ENCODE results near the gene PPP6R2.
A peak's percentile ranks its signal among the peaks of the same experiment; 100 is the strongest.

Gene PPP6R2

DNA sequence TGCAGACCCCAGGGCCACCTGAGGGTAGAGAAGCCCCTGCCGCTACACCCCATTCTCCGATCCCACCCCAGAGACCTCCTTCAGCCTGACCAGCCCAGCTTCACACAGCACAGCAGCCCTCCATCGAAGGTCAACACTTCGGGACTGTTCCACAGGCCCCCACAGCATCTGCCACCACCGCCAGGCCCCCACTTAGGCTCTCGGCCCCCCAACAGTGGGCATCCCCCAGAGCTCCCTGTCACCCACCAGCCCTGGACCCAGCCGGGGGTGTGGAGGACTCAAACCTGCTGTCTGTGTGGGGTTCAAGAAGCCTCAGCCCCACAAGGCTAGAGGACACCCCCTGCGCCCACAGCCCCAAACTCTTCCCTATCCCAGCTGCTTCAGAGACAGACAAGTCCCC, 125.5 kb downstream of the PPP6R2 start:
- POLR2A ChIA-PET, result interaction anchor here (1.3 kb wide), 1 partner anchor 10 kb away, joined by 3 read pairs; no protein-coding TSS in a partner anchor
- Histone ChIP-seq H3K4me3 (ENCODE audit: low read depth, low read length) (no peak overlapping the region), H3K9me3 (ENCODE audit: control insufficient read depth, insufficient read depth, low read depth, low read length) (no peaks in the 10 kb centered on the region), H3K36me3 (ENCODE audit: control insufficient read depth in 2 of 2, insufficient read depth in 1 of 2, low read length in 2 of 2) (peaks cover 4 to 86% of the 10 kb centered on the region in 2 experiments; a peak in 2 of 3 replicates), H3K4me1 (ENCODE audit: control insufficient read depth, insufficient read depth, low read length) (peaks cover 22% of the 10 kb centered on the region), H3K27ac (ENCODE audit: extremely low read depth, low read depth, low read length) (no peak overlapping the region)
- TF ChIP-seq GLIS1 (tag by site-specific recombination; IDR thresholded peaks at IDR 0.05), result peak; percentile 6; the same call in 1 of the 2 replicates
- TF ChIP-seq ZNF248 (tag by site-specific recombination; IDR thresholded peaks at IDR 0.05), result no peak
- CTCF ChIA-PET, result interaction anchor here (1.1 to 3.3 kb wide), 2 partner anchors 29 to 95 kb away, joined by 3 to 18 read pairs; no protein-coding TSS in a partner anchor

DNA sequence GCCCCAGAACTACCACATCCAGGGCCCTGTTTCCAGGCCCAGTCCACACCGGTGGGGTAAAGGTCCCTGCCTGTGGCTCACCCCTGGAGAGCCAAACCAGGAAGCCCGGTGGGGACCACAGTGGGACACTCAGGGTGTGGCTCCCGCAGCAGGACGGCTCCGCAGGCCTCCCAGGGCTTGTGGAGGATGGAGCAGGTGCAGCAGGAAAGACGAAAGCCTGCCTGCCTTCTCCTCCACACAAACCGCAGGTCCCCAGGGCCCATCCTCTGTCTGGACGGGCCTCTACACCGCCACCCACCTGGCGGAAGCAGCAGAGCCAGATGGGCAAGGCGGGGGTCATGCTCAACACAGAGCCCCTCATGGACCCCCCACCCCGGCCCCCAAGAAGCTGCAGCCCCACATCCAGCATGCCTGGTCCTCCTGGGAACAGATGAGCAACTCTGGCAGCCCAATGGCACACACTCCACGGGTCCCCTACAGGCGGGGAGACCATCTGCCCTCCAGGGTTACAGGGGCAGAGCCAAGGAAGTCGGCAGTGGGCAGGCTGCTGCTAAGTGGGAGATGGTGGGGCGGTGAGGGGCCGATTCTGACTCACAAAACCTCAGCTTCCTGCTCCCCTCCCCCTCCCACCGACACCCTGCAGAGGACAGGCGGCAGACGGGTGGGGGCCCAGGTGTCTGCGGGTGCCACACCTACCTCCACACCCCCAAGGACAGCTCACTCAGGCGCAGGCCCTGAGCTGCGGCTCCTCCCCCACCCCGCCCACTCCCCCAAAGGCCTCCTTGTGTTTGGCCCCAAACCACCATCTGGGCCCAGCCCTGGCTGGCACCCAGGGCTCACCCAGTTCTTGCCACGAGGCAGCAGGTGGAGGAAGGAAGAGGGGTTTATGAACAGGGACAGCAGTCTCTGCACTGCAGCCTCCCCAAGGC, 126.5 kb downstream of the PPP6R2 start:
- Histone ChIP-seq H3K4me3 (ENCODE audit: low read depth, low read length) (no peak overlapping the region), H3K9me3 (ENCODE audit: control insufficient read depth, insufficient read depth, low read depth, low read length) (no peaks in the 10 kb centered on the region), H3K36me3 (ENCODE audit: control insufficient read depth in 2 of 2, insufficient read depth in 1 of 2, low read length in 2 of 2) (peaks cover 4 to 78% of the 10 kb centered on the region in 2 experiments; a peak in 2 of 3 replicates), H3K4me1 (ENCODE audit: control insufficient read depth, insufficient read depth, low read length) (peaks cover 23% of the 10 kb centered on the region), H3K27ac (ENCODE audit: extremely low read depth, low read depth, low read length) (peak overlapping the region; percentile 51; the same call in 1 of the 2 replicates)
- POLR2A ChIA-PET, result interaction anchor here (0.5 to 2.1 kb wide), 11 partner anchors 9 to 103 kb away, joined by 3 to 9 read pairs (median 3); partner anchors contain the start of genes LMF2, NCAPH2 and SCO2
- CTCF ChIA-PET, result interaction anchor here (1.1 to 3.3 kb wide), 4 partner anchors 13 to 93 kb away, joined by 3 to 18 read pairs (median 12); partner anchors contain the start of gene SCO2
- TF ChIP-seq ZFHX2 (tag by site-specific recombination; conservative IDR thresholded peaks at IDR 0.05) (peak; percentile 95), SP2 (tag by site-specific recombination; IDR thresholded peaks at IDR 0.05) (peak; percentile 26), KLF9 (tag by site-specific recombination; IDR thresholded peaks at IDR 0.05; ENCODE audit: low read depth) (peak; percentile 92), ZBTB21 (tag by site-specific recombination; IDR thresholded peaks at IDR 0.05) (no peak), KLF16 (tag by site-specific recombination; IDR thresholded peaks at IDR 0.05) (peak; percentile 62), ZNF112 (tag by site-specific recombination; IDR thresholded peaks at IDR 0.05) (no peak), KLF10 (tag by site-specific recombination; IDR thresholded peaks at IDR 0.05) (peak; percentile 95), ZNF2 (tag by site-specific recombination; IDR thresholded peaks at IDR 0.05) (no peak), EGR2 (tag by site-specific recombination; IDR thresholded peaks at IDR 0.05; ENCODE audit: low read depth) (peak; percentile 96), OSR2 (tag by site-specific recombination; IDR thresholded peaks at IDR 0.05) (no peak; the same call in 1 of the 2 replicates)
- TF ChIP-seq, protein P1, sequence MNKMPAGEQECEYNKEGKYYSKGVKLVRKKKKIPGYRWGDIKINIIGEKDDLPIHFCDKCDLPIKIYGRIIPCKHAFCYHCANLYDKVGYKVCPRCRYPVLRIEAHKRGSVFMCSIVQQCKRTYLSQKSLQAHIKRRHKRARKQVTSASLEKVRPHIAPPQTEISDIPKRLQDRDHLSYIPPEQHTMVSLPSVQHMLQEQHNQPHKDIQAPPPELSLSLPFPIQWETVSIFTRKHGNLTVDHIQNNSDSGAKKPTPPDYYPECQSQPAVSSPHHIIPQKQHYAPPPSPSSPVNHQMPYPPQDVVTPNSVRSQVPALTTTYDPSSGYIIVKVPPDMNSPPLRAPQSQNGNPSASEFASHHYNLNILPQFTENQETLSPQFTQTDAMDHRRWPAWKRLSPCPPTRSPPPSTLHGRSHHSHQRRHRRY (tag by site-specific recombination; IDR thresholded peaks at IDR 0.05), result no peak
- TF ChIP-seq, protein P2, sequence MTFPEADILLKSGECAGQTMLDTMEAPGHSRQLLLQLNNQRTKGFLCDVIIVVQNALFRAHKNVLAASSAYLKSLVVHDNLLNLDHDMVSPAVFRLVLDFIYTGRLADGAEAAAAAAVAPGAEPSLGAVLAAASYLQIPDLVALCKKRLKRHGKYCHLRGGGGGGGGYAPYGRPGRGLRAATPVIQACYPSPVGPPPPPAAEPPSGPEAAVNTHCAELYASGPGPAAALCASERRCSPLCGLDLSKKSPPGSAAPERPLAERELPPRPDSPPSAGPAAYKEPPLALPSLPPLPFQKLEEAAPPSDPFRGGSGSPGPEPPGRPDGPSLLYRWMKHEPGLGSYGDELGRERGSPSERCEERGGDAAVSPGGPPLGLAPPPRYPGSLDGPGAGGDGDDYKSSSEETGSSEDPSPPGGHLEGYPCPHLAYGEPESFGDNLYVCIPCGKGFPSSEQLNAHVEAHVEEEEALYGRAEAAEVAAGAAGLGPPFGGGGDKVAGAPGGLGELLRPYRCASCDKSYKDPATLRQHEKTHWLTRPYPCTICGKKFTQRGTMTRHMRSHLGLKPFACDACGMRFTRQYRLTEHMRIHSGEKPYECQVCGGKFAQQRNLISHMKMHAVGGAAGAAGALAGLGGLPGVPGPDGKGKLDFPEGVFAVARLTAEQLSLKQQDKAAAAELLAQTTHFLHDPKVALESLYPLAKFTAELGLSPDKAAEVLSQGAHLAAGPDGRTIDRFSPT (tag by site-specific recombination; IDR thresholded peaks at IDR 0.05), result peak; percentile 79
- TF ChIP-seq, protein P3, sequence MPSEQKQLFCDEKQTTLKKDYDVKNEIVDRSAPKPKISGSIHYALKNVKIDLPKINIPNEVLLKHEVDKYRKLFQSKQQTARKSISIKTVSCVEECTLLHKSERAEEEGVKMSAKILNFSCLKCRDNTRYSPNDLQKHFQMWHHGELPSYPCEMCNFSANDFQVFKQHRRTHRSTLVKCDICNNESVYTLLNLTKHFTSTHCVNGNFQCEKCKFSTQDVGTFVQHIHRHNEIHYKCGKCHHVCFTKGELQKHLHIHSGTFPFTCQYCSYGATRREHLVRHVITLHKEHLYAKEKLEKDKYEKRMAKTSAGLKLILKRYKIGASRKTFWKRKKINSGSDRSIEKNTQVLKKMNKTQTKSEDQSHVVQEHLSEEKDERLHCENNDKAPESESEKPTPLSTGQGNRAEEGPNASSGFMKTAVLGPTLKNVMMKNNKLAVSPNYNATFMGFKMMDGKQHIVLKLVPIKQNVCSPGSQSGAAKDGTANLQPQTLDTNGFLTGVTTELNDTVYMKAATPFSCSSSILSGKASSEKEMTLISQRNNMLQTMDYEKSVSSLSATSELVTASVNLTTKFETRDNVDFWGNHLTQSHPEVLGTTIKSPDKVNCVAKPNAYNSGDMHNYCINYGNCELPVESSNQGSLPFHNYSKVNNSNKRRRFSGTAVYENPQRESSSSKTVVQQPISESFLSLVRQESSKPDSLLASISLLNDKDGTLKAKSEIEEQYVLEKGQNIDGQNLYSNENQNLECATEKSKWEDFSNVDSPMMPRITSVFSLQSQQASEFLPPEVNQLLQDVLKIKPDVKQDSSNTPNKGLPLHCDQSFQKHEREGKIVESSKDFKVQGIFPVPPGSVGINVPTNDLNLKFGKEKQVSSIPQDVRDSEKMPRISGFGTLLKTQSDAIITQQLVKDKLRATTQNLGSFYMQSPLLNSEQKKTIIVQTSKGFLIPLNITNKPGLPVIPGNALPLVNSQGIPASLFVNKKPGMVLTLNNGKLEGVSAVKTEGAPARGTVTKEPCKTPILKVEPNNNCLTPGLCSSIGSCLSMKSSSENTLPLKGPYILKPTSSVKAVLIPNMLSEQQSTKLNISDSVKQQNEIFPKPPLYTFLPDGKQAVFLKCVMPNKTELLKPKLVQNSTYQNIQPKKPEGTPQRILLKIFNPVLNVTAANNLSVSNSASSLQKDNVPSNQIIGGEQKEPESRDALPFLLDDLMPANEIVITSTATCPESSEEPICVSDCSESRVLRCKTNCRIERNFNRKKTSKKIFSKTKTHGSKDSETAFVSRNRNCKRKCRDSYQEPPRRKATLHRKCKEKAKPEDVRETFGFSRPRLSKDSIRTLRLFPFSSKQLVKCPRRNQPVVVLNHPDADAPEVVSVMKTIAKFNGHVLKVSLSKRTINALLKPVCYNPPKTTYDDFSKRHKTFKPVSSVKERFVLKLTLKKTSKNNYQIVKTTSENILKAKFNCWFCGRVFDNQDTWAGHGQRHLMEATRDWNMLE (tag by site-specific recombination; conservative IDR thresholded peaks at IDR 0.05; ENCODE audit: low read depth), result no peak
- TF ChIP-seq, protein P4, sequence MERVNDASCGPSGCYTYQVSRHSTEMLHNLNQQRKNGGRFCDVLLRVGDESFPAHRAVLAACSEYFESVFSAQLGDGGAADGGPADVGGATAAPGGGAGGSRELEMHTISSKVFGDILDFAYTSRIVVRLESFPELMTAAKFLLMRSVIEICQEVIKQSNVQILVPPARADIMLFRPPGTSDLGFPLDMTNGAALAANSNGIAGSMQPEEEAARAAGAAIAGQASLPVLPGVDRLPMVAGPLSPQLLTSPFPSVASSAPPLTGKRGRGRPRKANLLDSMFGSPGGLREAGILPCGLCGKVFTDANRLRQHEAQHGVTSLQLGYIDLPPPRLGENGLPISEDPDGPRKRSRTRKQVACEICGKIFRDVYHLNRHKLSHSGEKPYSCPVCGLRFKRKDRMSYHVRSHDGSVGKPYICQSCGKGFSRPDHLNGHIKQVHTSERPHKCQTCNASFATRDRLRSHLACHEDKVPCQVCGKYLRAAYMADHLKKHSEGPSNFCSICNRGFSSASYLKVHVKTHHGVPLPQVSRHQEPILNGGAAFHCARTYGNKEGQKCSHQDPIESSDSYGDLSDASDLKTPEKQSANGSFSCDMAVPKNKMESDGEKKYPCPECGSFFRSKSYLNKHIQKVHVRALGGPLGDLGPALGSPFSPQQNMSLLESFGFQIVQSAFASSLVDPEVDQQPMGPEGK (tag by site-specific recombination; IDR thresholded peaks at IDR 0.05), result peak; percentile 68
- TF ChIP-seq, protein P5, sequence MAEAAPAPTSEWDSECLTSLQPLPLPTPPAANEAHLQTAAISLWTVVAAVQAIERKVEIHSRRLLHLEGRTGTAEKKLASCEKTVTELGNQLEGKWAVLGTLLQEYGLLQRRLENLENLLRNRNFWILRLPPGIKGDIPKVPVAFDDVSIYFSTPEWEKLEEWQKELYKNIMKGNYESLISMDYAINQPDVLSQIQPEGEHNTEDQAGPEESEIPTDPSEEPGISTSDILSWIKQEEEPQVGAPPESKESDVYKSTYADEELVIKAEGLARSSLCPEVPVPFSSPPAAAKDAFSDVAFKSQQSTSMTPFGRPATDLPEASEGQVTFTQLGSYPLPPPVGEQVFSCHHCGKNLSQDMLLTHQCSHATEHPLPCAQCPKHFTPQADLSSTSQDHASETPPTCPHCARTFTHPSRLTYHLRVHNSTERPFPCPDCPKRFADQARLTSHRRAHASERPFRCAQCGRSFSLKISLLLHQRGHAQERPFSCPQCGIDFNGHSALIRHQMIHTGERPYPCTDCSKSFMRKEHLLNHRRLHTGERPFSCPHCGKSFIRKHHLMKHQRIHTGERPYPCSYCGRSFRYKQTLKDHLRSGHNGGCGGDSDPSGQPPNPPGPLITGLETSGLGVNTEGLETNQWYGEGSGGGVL (tag by site-specific recombination; IDR thresholded peaks at IDR 0.05), result peak; percentile 15; the same call in 1 of the 2 replicates
